Activated T-cell treated with anti-CD3 and anti-CD28 coated beads, Interleukin-2, amount 50 U/mL, for 72 hours (primary cell): Measurements from ENCODE around the gene ARHGAP23. TPM values are rescaled to one million over a fixed set of nuclear protein-coding genes. Genes with fewer than 3 reads are reported as not detected.

ENCODE experiments used
- ATAC-seq, 2 donors: fragments of 150-1000 bp; cut with Tn5 transposase; replicated peaks in 1 of 2; 2 replicates each; pipeline ENCODE4 v1.10.0; 2021; ENCODE audit warnings: moderate library complexity in 2 of 2, mild to moderate bottlenecking in 1 of 2
- DNase-seq, 2 donors: peaks; one replicate each; pipeline ENCODE4 v3.0.0; 2021 to 2022; ENCODE audit warnings: mixed read lengths in 1 of 2
- H3K27ac Mint-ChIP-seq: one replicate; pipeline ENCODE4 v1.8.0; 2022; ENCODE audit warnings: mild to moderate bottlenecking, moderate library complexity, mixed read lengths
- H3K27me3 Mint-ChIP-seq: one replicate; pipeline ENCODE4 v1.8.0; 2022; ENCODE audit warnings: low read depth, mixed read lengths
- H3K36me3 Mint-ChIP-seq, 2 donors: one replicate each; pipeline ENCODE4 v1.8.0; 2022; ENCODE audit warnings: mixed read lengths in 2 of 2, mild to moderate bottlenecking in 1 of 2; ENCODE audit not compliant: insufficient read depth in 2 of 2
- H3K4me1 Mint-ChIP-seq: one replicate; pipeline ENCODE4 v1.8.0; 2022; ENCODE audit warnings: low read depth, mixed read lengths
- H3K4me3 Mint-ChIP-seq, 2 donors: one replicate each; pipeline ENCODE4 v1.8.0; 2022; ENCODE audit warnings: mild to moderate bottlenecking in 2 of 2, mixed read lengths in 2 of 2, moderate library complexity in 2 of 2
- H3K9me3 Mint-ChIP-seq, 2 donors: one replicate each; pipeline ENCODE4 v1.8.0; 2022; ENCODE audit warnings: mixed read lengths in 2 of 2
- total RNA-seq, 2 donors: library from RNA; stranded (reverse); gene quantifications; one replicate each; pipeline ENCODE4 v1.2.3, GENCODE V29; 2022

Gene ARHGAP23
- total RNA-seq, 2 donors from 2014 or later = 2.6 to 2.7 TPM

DNA sequence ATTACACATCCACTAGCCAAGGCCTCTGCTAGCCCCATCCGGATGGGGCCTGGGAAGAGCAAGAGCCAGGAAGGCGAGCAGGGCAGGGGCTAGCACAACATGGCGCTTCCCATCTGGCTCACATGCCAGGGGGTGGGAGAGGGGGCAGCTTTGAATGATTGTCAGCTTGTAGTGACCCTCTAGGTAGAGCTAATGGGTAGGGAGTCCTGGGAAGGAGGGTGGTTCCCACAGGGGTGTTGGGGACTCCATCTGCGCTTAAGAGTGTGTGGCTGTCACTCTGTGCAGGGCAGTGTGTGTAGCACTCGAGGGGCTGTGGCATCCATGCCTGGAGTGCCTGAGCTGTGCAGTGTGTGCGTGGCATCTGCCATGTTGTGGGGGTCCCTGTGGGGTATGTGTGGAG lies 24.5 kb downstream of the ARHGAP23 start:
- peaks cover 13% of the 10 kb centered on the region for H3K4me1 Mint-ChIP-seq
- DNase-seq (no peak), ATAC-seq (no peak)
- H3K36me3 Mint-ChIP-seq = no peaks in the 10 kb centered on the region
- H3K4me3 Mint-ChIP-seq = peak overlapping the region; percentile 14 to 79
- H3K9me3 Mint-ChIP-seq = no peaks in the 10 kb centered on the region
- peaks cover 41% of the 10 kb centered on the region for H3K27me3 Mint-ChIP-seq
- no peak overlapping the region for H3K27ac Mint-ChIP-seq

DNA sequence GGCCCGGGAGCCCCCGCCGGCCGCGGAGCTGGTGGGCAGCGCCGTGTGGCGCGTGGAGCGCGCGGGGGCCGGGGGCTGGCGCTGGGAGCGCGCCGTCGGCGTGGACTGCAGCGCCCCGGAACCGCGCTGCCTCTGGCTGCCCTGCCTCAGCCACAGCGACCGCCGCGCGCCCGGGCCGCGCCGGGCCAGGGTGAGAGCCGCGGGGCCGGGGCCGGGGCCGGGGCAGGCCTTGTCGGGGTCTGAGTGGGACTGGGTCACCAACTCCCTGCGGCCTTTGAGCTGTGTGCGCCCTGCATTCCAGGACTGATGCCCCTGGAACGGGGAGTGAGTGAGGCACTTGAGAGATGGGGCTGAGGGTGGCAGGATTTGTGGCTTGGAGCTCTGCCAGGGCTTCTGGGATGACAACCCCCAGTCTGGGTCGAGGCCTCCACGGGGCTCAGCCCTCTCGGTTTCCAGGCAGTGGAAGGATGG lies 25.7 kb downstream of the ARHGAP23 start:
- Mint-ChIP-seq H3K27ac (no peak overlapping the region), H3K9me3 (no peaks in the 10 kb centered on the region), H3K4me1 (peaks cover 13% of the 10 kb centered on the region), H3K4me3 (no peak overlapping the region), H3K27me3 (peaks cover 42% of the 10 kb centered on the region), H3K36me3 (no peaks in the 10 kb centered on the region)
- DNase-seq (no peak), ATAC-seq (peak; percentile 21 to 32)

DNA sequence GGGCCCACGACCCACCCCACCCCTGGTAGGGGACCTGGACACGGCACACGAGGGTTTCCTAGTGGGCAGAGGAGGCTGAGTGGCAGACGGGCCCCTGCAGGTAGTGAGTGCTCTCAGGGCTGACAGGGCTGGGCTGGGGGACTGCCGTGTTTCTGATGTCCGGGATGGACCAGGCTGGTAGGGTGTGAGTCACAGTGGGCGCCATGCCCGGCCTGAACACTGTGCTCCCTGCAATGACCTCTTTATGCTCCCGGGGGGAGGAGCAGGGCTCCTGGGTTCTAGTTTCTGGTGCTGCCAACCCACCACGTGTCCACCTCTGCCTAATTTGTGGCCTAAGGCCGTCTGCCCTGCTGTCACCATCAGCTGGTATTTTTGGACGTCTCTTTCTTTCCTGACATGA lies 26.3 kb downstream of the ARHGAP23 start:
- no peaks in the 10 kb centered on the region for H3K36me3 Mint-ChIP-seq
- H3K4me3 Mint-ChIP-seq = no peak overlapping the region
- no peak overlapping the region for H3K27ac Mint-ChIP-seq
- no peaks in the 10 kb centered on the region for H3K9me3 Mint-ChIP-seq
- H3K27me3 Mint-ChIP-seq = peaks cover 42% of the 10 kb centered on the region
- ATAC-seq (no peak), DNase-seq (no peak)
- peaks cover 13% of the 10 kb centered on the region for H3K4me1 Mint-ChIP-seq

DNA sequence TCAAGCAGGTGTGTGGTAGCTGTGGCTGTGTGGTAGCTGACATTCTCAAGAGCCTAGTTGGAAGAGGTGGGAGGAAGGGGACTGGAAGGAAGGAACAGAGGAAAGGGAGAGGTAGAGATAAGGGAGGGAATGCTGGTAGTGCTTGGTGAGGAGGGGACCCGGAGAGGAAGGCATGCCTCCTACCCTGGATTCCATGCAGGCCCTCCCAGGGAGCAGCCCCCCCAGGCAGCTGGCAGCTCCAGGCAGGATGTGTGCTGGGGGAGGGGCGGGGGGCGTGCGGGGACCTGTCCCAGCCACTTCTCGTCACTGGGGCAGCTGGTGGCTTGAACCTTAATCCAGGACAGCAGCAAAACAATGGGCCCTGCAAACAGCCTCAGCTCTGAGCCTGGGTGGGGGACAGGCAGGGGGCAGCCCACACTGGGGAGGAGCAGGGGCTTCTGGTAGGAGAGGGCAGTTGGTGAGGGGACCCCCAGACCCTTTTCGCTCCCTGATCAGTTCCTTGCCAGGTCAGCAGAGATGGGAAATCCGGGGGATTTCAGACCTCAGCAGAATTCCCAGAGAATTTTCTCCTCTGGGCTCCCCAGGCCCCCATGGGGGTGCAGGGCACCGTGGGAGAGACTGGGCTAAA lies 27.1 kb downstream of the ARHGAP23 start:
- Mint-ChIP-seq H3K9me3 (no peaks in the 10 kb centered on the region), H3K27ac (no peak overlapping the region), H3K36me3 (no peaks in the 10 kb centered on the region), H3K4me3 (no peak overlapping the region), H3K27me3 (peaks cover 42% of the 10 kb centered on the region), H3K4me1 (peaks cover 13% of the 10 kb centered on the region)
- no peak for DNase-seq
- no peak for ATAC-seq

DNA sequence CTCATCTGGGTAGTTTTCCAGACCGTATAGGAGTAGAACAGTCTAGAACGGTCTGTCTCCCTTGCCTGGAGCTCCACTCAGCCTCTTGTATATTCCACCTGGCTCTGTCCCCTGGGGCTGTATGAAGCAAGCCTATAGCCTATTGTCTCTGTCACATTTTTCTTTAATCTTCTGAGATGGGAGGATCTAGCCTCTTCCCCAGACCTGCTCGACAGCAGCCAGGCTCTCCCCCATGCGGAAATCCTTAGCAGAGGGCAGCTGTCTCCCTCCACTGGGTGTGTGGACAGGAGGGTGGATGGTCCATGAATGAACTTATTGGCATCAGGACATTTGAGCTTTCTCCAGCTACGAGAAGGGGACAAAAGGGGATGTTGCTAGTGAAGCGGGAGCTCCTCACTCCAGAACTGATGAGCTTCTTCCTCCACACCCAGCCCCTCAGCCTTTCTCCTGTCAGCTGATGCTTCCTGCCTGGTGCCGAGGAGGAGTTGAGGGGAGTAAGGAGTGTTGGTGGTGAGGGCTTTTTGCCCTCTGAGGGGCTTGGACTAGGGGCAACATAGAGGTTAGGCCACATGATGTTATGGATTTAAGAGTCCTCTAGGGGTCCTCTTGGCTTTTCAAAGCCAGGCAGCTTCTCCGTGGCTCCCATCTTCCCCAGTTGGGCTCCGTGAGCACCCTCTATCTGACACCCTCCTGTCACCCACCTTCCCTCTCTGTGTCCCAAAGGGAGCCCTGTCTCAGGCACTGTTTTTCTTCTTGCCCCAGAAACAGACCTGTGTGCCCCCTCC lies 28.0 kb downstream of the ARHGAP23 start:
- Mint-ChIP-seq H3K27me3 (peaks cover 42% of the 10 kb centered on the region), H3K4me1 (peaks cover 13% of the 10 kb centered on the region), H3K9me3 (no peaks in the 10 kb centered on the region), H3K4me3 (no peak overlapping the region), H3K27ac (no peak overlapping the region), H3K36me3 (no peaks in the 10 kb centered on the region)
- DNase-seq = no peak
- no peak for ATAC-seq

DNA sequence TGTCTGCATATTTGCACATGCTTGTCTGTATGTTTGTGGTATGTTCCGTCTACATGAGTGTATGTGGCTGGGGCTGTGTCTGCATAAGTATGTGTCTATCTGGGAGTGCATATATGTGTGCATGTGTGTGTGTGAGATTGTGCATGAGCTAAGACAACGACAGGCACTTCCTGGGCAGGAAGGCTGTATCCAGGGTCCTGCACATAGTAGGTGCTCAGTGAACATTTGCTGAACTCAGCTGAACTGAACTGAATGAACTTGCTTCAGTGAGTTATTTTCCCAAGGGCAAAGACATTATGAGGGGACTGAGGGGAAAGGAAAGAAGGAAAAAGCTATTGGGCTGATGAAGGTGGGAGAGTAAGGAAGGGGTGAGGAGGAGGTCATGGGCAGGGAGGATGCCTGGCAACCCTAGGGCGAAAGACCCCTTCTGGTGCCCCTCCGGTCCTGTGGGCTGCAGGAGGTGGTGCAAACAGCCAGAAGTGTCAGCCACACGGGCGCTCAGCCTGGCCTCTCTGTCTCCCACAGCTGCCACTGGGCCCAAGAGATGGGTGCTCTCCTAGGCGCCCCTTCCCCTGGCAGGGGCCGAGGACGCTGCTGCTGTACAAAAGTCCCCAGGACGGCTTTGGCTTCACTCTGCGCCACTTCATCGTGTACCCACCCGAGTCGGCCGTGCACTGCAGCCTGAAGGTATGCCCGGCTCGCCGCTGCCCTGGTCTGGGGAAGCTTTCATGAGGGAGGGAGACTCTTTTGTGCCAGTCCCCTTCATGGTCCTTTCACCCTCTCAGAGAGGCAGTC lies 29.5 kb downstream of the ARHGAP23 start:
- no peak for ATAC-seq
- H3K4me3 Mint-ChIP-seq = no peak overlapping the region
- DNase-seq = no peak
- no peak overlapping the region for H3K27ac Mint-ChIP-seq
- peaks cover 7% of the 10 kb centered on the region for H3K4me1 Mint-ChIP-seq
- peaks cover 34% of the 10 kb centered on the region for H3K27me3 Mint-ChIP-seq
- H3K36me3 Mint-ChIP-seq = no peaks in the 10 kb centered on the region
- no peaks in the 10 kb centered on the region for H3K9me3 Mint-ChIP-seq

DNA sequence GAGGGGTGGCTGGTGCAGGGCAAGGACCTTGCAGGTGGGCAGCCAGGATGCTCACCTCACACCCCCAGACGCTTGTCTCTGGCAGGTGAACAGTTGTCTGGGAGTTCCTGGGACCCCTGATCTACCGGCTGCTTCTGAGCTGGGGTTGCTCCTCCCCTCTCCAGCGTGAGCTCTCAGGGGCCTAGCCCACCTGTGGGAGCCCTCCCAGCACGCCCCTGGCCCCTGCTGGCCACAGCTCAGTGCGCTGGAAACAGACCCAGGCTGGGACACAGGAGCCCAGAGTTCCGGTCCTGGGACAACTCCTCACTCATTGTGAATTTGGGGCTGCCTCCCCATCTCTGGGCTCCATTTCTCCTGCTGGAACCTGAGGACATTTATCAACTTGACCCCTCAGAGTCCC lies 30.3 kb downstream of the ARHGAP23 start:
- no peak overlapping the region for H3K4me3 Mint-ChIP-seq
- peaks cover 26% of the 10 kb centered on the region for H3K27me3 Mint-ChIP-seq
- no peak for ATAC-seq
- H3K27ac Mint-ChIP-seq = no peak overlapping the region
- no peaks in the 10 kb centered on the region for H3K9me3 Mint-ChIP-seq
- H3K36me3 Mint-ChIP-seq = no peaks in the 10 kb centered on the region
- no peak for DNase-seq
- H3K4me1 Mint-ChIP-seq = no peaks in the 10 kb centered on the region

DNA sequence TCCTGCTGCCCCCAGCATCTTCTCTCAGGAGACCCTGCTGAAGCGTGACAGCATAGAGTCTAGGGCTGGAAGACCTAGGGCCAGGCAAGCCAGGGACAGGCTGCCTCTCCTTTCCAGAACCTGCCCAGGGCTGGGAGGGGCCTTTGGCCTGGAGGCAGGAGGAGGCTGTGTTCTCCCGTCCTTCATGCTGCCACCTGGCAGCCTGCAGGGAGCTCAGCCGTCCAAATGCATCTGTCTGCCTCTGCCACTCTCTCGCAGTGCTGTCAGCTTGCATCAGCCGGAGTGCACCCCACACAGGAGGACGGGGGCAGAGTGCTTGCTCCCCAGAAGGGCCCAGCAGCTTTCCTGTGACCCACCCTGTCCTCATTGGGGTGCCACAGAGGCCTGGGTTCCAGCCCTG lies 31.3 kb downstream of the ARHGAP23 start:
- peaks cover 25% of the 10 kb centered on the region for H3K27me3 Mint-ChIP-seq
- no peak for DNase-seq
- H3K9me3 Mint-ChIP-seq = no peaks in the 10 kb centered on the region
- no peak overlapping the region for H3K4me3 Mint-ChIP-seq
- ATAC-seq = no peak
- H3K4me1 Mint-ChIP-seq = no peaks in the 10 kb centered on the region
- no peaks in the 10 kb centered on the region for H3K36me3 Mint-ChIP-seq
- no peak overlapping the region for H3K27ac Mint-ChIP-seq

DNA sequence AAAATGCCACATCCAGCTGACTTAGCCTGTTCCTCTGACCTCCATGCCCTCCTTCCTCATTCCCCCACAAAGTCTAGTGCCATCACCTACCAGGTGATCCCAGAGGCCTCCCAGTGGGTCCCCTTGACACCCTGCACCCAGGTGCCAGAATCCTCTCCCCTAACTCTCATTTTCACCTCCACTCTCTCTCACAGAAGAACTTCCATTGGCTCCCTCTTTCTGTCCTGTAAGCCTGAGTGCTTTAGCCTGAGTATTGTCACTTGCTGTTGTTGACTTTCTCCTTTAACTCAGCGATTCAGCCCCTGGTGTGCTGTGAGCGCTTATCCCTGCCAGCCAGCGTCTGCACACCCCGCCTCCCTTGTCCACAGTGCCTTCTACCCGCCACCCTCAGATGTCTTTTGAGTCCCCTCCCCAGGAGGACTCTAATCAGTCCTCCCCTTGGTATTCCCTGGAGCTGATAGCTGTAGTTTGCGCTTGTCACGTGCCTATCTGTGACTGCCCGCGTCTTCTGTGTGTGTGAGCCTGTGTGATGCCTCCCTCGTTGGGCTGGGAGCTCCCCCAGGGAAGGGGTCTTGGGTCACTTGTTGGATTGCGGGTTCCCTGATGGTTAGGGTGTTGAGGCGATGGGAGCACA lies 31.9 kb downstream of the ARHGAP23 start:
- Mint-ChIP-seq H3K4me1 (no peaks in the 10 kb centered on the region), H3K36me3 (no peaks in the 10 kb centered on the region), H3K27ac (no peak overlapping the region)

DNA sequence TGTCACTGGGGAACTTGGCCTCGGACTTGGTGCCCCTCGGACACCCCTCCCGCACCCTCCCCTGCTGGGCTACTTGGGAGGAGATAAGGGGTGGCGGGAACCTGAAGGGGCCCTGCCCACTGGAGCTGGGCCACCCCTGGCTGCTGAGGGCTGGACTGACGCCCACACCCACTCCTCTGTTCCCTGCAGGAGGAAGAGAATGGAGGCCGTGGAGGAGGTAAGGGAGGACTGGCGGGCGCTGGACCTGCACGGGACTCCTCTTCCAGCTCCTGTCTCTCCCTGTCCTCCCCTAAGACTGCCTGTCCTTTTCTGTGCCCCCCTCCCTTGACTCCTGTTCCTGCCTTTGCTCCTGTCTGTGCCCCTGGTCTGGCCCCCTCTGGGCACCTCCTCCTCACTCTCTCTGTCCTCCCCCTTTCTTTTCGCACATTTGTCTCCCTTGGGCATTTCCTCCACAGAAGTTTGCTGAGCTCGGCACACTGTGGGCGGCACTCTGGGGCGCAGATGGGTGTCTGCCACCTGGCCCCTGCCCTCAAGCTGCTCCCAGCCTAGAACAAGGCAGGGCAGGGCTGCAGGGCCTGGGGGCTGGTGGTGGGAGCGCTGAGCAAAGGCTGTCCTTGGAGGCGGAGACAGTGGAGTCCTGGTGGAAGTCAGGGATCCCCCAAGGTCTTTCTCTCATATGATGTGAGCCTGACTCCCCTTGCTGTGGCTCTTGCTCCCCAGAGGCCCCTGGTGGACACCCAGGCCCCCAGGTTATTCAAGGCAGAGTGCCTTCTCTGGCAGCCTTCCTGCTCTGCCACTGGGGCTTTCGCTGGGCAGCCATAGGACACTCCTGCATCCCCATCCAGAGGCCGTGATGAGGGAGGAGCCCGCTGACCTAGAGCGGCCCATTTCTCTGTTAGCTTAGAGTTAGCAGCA lies 32.7 kb downstream of the ARHGAP23 start:
- Mint-ChIP-seq H3K36me3 (no peaks in the 10 kb centered on the region), H3K27ac (no peak overlapping the region), H3K4me1 (no peaks in the 10 kb centered on the region), H3K27me3 (peaks cover 16% of the 10 kb centered on the region), H3K9me3 (no peaks in the 10 kb centered on the region), H3K4me3 (no peak overlapping the region)
- ATAC-seq (no peak), DNase-seq (no peak)

More for the DNA sequence above, 31.9 kb downstream of the ARHGAP23 start:
- ATAC-seq = no peak
- no peak overlapping the region for H3K4me3 Mint-ChIP-seq
- peaks cover 18% of the 10 kb centered on the region for H3K27me3 Mint-ChIP-seq
- no peaks in the 10 kb centered on the region for H3K9me3 Mint-ChIP-seq
- DNase-seq = no peak

DNA sequence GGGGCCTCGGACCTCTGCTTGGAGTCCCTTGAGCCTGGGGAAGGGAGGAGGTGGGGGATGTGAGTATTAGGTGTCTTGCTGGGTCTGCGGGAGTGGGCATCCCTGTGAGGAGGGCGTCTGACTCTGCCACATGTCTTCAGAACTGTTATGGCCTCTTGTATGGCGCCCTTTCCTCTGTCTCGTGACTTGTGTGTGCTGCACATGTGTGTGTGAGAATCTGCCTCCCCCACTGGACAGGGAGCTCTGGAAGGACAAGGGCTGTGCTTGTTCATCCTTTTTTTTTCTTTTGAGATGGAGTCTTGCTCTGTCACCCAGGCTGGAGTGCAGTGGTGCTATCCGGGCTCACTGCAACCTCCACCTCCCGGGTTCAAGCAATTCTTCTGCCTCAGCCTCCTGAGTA lies 33.4 kb downstream of the ARHGAP23 start:
- H3K36me3 Mint-ChIP-seq = no peaks in the 10 kb centered on the region
- H3K4me3 Mint-ChIP-seq = no peak overlapping the region
- H3K4me1 Mint-ChIP-seq = no peaks in the 10 kb centered on the region
- no peak overlapping the region for H3K27ac Mint-ChIP-seq
- DNase-seq (no peak), ATAC-seq (no peak)
- no peaks in the 10 kb centered on the region for H3K9me3 Mint-ChIP-seq
- H3K27me3 Mint-ChIP-seq = peaks cover 9% of the 10 kb centered on the region

DNA sequence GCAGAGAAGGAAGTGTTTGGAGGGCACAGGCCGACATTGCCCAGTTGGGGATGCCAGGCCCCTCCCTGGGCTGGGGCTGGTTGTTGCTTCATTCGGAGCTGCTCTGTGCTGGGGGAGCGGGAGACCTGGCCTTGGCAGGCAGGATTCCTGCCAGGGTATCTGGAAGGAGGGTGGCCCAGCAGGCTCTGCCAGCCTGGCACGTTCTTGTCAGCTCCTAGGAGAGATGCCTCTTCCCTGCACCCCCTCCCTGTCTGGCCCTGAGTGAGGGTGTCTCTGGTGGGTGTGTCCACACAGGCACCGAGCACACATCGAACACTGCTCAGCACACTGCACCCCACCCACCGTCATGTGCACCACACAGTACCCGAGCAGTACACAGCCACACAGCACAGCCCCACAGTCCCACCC lies 35.2 kb downstream of the ARHGAP23 start:
- Mint-ChIP-seq H3K4me1 (no peaks in the 10 kb centered on the region), H3K27ac (no peak overlapping the region), H3K36me3 (no peaks in the 10 kb centered on the region), H3K9me3 (no peaks in the 10 kb centered on the region), H3K27me3 (no peaks in the 10 kb centered on the region), H3K4me3 (no peak overlapping the region)
- DNase-seq (no peak), ATAC-seq (no peak)
